Pericardium fibroblast (primary cell): ENCODE data around the gene LBX1. TPM values are rescaled to one million over a fixed set of nuclear protein-coding genes. Genes with fewer than 3 reads are reported as not detected.

Experiments used
- total RNA-seq: library from RNA; depleted of rRNA; stranded (reverse); fragments of >200 nt; gene quantifications from 2 replicates; pipeline ENCODE4 v1.2.3, GENCODE V29; 2015

LBX1 gene, protein sequence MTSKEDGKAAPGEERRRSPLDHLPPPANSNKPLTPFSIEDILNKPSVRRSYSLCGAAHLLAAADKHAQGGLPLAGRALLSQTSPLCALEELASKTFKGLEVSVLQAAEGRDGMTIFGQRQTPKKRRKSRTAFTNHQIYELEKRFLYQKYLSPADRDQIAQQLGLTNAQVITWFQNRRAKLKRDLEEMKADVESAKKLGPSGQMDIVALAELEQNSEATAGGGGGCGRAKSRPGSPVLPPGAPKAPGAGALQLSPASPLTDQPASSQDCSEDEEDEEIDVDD
- under 0.01 TPM in 1 of 2 replicates, not detected in the other for total RNA-seq

DNA sequence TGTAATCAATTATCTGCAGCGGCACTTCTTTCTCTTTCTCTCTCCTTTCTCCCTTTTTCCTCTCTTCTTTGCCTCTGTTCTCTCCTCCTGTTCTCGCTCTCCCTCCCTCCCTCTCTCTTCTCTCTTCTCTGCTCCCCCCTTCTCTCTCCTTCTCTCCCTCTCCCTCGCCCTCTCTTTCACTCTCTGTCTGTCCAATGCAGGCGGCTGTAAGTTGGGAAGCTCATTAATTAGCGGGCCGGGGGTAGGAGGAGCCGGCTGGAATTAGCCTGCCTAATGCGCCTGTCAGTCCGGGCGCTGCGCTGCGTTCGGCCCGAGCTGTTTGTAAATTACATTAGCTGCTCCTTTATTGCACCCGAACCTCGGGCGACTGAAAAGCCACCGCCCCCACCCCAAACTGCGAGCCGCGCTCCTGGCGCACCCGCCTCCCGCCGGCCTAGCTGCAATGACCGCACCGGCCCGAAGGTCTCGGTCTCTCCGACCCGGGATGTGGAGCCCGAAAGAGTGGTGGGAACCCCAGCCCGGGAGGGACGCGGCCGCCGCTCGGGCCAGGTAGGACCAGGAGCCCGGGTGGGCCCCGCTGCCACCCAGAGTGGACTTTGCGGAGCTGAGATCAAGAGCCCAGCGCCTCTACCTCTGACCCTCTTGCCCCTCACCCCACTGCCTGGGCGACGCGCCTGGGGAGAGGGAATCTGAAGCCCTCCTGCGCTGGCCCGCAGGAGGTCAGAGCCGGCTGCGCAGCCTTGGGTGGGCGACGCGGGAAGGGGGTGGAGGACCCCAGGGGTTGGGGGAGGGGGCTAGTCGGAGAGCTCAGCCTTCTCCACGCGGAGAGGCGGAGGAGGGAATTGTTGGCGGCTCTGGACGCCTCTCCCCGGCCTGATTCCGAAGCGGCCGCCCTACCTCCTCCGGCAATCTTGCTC is at the start of gene LBX1:
Gene LBX1, minus strand, starts transcription at position 198 of the 917 bp plus-strand sequence. CDS start 648 bp downstream, outside the sequence.

Other genes starting within 250 kb of the LBX1 start
- gene MRPL43, start 242.0 kb downstream of the LBX1 start, total RNA-seq: 81.3 and 95.6 TPM in 2 replicates
- 5.7 and 16.5 TPM in 2 replicates for gene TWNK, start 241.9 kb downstream of the LBX1 start, total RNA-seq
- 103 and 114 TPM in 2 replicates for gene LZTS2, start 229.7 kb downstream of the LBX1 start, total RNA-seq
- 0.35 and 1.4 TPM in 2 replicates for gene PDZD7, start 198.3 kb downstream of the LBX1 start, total RNA-seq
- 54.8 and 58.3 TPM in 2 replicates for gene SFXN3, start 198.2 kb downstream of the LBX1 start, total RNA-seq
- gene KAZALD1, start 167.5 kb downstream of the LBX1 start, total RNA-seq: 16.7 and 24.3 TPM in 2 replicates
- gene TLX1, start 98.2 kb downstream of the LBX1 start, total RNA-seq: not detected in 2 replicates
- 6.3 and 9.3 TPM in 2 replicates for gene BTRC, start 124.7 kb upstream of the LBX1 start, total RNA-seq